ENCODE data around the gene CCDC92.

DNA sequence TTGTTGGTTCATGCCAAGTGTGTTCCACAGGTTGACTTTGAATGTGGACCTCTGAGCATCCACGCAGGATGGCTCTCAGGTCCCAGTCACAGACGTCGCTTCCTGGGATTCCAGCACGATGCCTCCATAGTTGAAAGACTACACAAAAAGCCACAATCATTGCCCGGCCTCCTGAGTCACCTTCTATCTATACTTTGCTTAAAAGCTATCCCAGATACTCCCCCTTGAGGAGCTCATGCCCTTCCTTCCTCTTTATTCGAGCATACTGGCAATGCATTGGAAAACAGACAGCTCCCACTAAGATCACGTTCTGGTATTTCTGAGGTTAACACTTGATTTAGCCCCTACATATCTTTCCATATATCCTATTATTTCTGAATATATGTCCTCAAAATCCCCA is 40.4 kb upstream of the CCDC92 start:
- TF ChIP-seq, protein P1, sequence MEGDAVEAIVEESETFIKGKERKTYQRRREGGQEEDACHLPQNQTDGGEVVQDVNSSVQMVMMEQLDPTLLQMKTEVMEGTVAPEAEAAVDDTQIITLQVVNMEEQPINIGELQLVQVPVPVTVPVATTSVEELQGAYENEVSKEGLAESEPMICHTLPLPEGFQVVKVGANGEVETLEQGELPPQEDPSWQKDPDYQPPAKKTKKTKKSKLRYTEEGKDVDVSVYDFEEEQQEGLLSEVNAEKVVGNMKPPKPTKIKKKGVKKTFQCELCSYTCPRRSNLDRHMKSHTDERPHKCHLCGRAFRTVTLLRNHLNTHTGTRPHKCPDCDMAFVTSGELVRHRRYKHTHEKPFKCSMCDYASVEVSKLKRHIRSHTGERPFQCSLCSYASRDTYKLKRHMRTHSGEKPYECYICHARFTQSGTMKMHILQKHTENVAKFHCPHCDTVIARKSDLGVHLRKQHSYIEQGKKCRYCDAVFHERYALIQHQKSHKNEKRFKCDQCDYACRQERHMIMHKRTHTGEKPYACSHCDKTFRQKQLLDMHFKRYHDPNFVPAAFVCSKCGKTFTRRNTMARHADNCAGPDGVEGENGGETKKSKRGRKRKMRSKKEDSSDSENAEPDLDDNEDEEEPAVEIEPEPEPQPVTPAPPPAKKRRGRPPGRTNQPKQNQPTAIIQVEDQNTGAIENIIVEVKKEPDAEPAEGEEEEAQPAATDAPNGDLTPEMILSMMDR (IDR thresholded peaks at IDR 0.05), result no peak
- no peak for TF ChIP-seq EZH2 (IDR thresholded peaks at IDR 0.05; ENCODE audit: borderline replicate concordance, insufficient read depth, low read depth, low read length, poor library complexity, severe bottlenecking)
